Small intestine (tissue), 7 donors: ENCODE results near the gene TLR1. TPM values are rescaled to one million over a fixed set of nuclear protein-coding genes. Genes with fewer than 3 reads are reported as not detected.

ENCODE experiments used
- DNase-seq, 2 donors: peaks; one replicate each; pipeline versions ENCODE4 v3.0.0 to v3.0.0-alpha.2; 2013
- FAIRE-seq: peaks from 2 replicates; lab custom pipeline; 2012; peaks lifted over from hg19 to GRCh38; lab: Jason Lieb, UNC
- H3K27ac ChIP-seq, 3 donors: one replicate each; pipeline ENCODE4 v1.5.1; 2013; ENCODE audit warnings: low read length in 2 of 3, mild to moderate bottlenecking in 2 of 3, control low read depth in 1 of 3, inconsistent platforms in 1 of 3, low read depth in 1 of 3, moderate library complexity in 1 of 3
- H3K27me3 ChIP-seq, 3 donors: one replicate each; pipeline ENCODE4 v1.6.1; 2013; ENCODE audit warnings: low read length in 3 of 3, inconsistent platforms in 1 of 3; ENCODE audit not compliant: control insufficient read depth in 3 of 3, insufficient read depth in 3 of 3
- H3K36me3 ChIP-seq, 3 donors: one replicate each; pipeline ENCODE4 v1.6.1; 2013; ENCODE audit warnings: low read length in 3 of 3, inconsistent platforms in 1 of 3, low read depth in 1 of 3, mild to moderate bottlenecking in 1 of 3, moderate library complexity in 1 of 3; ENCODE audit not compliant: control insufficient read depth in 3 of 3, insufficient read depth in 2 of 3
- H3K4me1 ChIP-seq, 3 donors: one replicate each; pipeline ENCODE4 v1.6.1; 2013; ENCODE audit warnings: low read length in 2 of 3, inconsistent platforms in 1 of 3, low read depth in 1 of 3, mild to moderate bottlenecking in 1 of 3, moderate library complexity in 1 of 3; ENCODE audit not compliant: control insufficient read depth in 3 of 3, insufficient read depth in 2 of 3
- H3K4me3 ChIP-seq, 3 donors: one replicate each; pipeline ENCODE4 v1.5.1; 2013; ENCODE audit warnings: low read length in 3 of 3, control low read depth in 1 of 3, inconsistent platforms in 1 of 3, low read depth in 1 of 3, mild to moderate bottlenecking in 1 of 3, moderate library complexity in 1 of 3
- H3K9me3 ChIP-seq, 2 donors: one replicate each; pipeline ENCODE4 v1.6.1; 2013; ENCODE audit warnings: low read depth in 1 of 2, low read length in 1 of 2; ENCODE audit not compliant: control insufficient read depth in 2 of 2, insufficient read depth in 1 of 2
- whole genome bisulfite sequencing, 3 donors: extraction: QIAGEN DNeasy Blood & Tissue Kit; methylation state at CpG; one replicate each; pipeline ENCODE4 v1.1.7; 2013; 5-methylcytosine and 5-hydroxymethylcytosine counted together
- polyA plus RNA-seq, 4 donors: library from polyadenylated mRNA; stranded (reverse) in 3 of 4; unstranded in 1 of 4; fragments of 200-250 nt in 3 of 4; fragments of 120-200 nt in 1 of 4; gene quantifications; one replicate each; pipeline versions ENCODE4 v1.2.1 to v1.2.3, GENCODE V29; 2013
- donor health status: healthy with polysubstance abuse.
- donor health status: control.
- donor health status: control.
- donor health status: Bipolar disorder and iron deficiency.
- donor health status: healthy.

Gene TLR1
- polyA plus RNA-seq, 4 donors = 0.54 to 4.6 (median 1.8) TPM

DNA sequence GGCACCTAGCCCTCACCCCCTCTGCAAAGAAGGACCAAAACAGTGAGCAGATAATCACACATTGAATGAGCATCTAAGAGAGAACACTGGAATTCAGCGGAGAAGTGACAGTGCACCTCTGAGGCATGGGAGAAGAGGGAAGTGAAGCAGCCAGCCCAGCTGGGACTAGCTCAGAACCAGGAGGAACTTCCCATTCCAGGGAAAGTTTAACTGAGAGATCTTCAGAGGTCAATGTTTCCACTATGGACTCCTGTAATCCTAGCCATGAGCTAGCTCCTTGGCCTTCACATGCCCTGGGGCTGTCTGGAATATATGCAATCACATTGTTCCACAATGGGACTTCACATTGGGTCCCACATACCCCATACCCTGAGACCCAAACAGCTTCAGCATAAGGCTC is 27.6 kb upstream of the TLR1 start:
- Histone ChIP-seq H3K9me3 (no peaks in the 10 kb centered on the region), H3K4me1 (no peaks in the 10 kb centered on the region), H3K36me3 (no peaks in the 10 kb centered on the region), H3K4me3 (no peak overlapping the region), H3K27ac (no peak overlapping the region), H3K27me3 (no peaks in the 10 kb centered on the region)
- DNase-seq = no peak
- FAIRE-seq = no peak
- WGBS, 3 donors = 92 to 100% (median 100%) methylated on average over 1 of the region's 1 CpG

DNA sequence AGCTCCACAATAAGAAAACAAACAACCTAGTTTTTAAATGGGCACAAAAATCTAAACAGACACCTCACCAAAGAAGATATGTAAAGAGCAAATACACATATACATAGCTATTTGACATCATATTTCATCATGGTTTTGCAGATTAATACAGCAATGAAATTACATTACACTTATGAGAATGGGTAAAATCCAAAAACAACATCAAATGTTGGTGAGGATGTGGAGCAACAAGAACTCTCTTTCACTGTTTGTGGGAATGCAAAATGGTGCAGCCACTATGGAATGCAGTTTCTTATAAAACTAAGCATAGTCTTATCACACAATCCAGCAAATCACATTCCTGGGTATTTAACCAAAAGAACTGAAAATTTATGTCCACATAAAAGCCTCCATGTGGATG is 27.1 kb upstream of the TLR1 start:
- Histone ChIP-seq H3K36me3 (no peaks in the 10 kb centered on the region), H3K4me3 (no peak overlapping the region), H3K4me1 (no peaks in the 10 kb centered on the region), H3K9me3 (no peaks in the 10 kb centered on the region), H3K27me3 (no peaks in the 10 kb centered on the region), H3K27ac (no peak overlapping the region)
- DNase-seq (no peak), FAIRE-seq (no peak)

DNA sequence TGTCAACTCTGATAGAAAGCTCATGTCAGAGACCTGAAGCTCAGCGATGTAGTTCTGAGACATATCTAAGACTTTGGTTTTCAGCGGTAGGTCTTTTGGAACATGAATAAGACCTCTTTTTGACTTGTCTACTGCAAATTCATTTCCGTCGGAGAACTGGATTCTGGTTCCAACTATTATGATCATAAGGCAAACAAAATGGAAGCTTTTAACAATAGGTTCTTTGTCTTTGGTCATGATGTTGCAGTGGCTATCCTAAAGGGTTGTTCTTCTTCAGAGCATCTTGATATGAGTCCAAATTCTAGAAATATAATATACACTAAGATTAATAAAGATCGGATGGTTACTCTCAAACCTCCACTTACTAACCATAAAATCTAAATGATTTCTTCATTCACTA is 24.6 kb upstream of the TLR1 start:
- FAIRE-seq = no peak
- no peak for DNase-seq
- no peaks in the 10 kb centered on the region for H3K27me3 ChIP-seq
- H3K36me3 ChIP-seq = no peaks in the 10 kb centered on the region
- H3K27ac ChIP-seq = no peak overlapping the region
- WGBS, 3 donors = 83 to 87% (median 85%) methylated on average over 5 of the region's 5 CpGs
- H3K4me3 ChIP-seq = no peak overlapping the region
- H3K4me1 ChIP-seq = no peaks in the 10 kb centered on the region
- H3K9me3 ChIP-seq = no peaks in the 10 kb centered on the region

DNA sequence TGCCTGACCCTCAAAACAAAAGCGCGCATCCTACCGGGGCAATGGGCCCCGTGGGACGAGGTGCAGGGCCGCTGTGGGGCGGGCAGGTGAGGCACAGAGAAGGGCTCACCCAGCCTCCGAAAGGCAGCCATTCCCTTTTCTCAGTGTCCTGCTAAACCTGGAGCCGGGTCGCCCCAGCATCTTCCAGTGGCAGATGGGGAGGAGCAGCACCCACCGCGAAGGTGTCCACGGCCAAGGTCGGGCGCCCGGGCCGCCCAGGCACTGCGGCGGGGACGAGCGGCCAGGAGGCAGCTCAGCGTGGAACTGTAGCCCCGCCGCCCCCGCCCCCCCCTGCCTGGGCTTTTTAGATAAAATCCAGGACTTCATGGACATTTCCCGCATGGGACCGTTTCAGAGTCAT is 19.2 kb upstream of the TLR1 start:
- H3K4me1 ChIP-seq = peaks cover 0 to 2% (median 0%) of the 10 kb centered on the region in 3 donors
- H3K4me3 ChIP-seq = no peak overlapping the region
- 95 to 96% (median 95%) methylated on average over 26 to 27 of the region's 27 CpGs for WGBS, 3 donors
- FAIRE-seq (no peak), DNase-seq (no peak)
- no peak overlapping the region for H3K27ac ChIP-seq
- H3K27me3 ChIP-seq = no peaks in the 10 kb centered on the region
- no peaks in the 10 kb centered on the region for H3K36me3 ChIP-seq
- peaks cover 0 to 5% of the 10 kb centered on the region in 2 donors for H3K9me3 ChIP-seq

DNA sequence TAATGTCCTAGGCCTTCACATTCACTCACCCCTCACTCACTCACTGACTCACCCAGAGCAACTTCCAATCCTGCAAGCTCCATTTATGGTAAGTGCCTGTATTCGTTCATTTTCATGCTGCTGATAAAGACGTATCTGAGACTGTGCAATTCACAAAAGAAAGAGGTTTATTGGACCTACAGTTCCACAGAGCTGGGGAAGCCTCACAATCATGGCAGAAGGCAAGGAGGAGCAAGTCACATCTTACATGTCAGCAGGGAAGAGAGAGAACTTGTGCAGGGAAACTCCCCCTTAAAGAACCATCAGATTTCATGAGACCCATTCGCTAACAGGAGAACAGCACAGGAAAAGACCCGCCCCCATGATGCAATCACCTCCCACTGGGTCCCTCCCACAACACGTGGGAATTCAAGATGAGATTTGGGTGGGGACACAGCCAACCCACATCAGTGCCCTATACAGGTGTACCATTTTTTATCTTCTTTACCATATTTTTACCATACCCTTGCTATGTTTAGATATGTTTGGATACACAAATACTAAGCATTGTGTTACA is 18.2 kb upstream of the TLR1 start:
- FAIRE-seq (no peak), DNase-seq (no peak)
- Histone ChIP-seq H3K4me3 (no peak overlapping the region), H3K9me3 (peaks cover 0 to 5% of the 10 kb centered on the region in 2 donors), H3K4me1 (peaks cover 0 to 2% (median 0%) of the 10 kb centered on the region in 3 donors), H3K36me3 (no peaks in the 10 kb centered on the region), H3K27ac (no peak overlapping the region), H3K27me3 (no peaks in the 10 kb centered on the region)
- 84 to 89% (median 88%) methylated on average over 5 of the region's 5 CpGs for WGBS, 3 donors

DNA sequence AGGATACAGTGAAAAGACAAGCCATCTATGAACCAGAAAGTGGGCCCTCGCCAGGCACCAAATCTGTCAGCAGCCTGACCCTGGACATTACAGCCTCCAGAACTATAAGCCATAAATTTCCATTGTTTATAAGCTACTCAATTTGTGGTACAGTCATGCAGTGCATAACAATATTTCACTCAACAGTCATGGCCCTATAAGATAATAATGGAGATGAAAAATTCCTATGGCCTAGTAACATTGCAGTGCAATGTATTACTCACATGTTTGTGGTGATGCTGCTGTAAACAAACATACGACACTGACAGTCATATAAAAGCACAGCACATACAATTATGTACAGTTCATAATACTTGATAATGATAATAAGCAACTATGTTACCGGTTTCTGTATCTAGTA is 17.1 kb upstream of the TLR1 start:
- H3K4me3 ChIP-seq = no peak overlapping the region
- H3K9me3 ChIP-seq = peaks cover 0 to 5% of the 10 kb centered on the region in 2 donors
- FAIRE-seq (no peak), DNase-seq (no peak)
- no peaks in the 10 kb centered on the region for H3K36me3 ChIP-seq
- H3K27me3 ChIP-seq = no peaks in the 10 kb centered on the region
- H3K27ac ChIP-seq = no peak overlapping the region
- WGBS, 3 donors = 88 to 95% (median 92%) methylated on average over 3 of the region's 3 CpGs
- peaks cover 0 to 2% (median 0%) of the 10 kb centered on the region in 3 donors for H3K4me1 ChIP-seq

DNA sequence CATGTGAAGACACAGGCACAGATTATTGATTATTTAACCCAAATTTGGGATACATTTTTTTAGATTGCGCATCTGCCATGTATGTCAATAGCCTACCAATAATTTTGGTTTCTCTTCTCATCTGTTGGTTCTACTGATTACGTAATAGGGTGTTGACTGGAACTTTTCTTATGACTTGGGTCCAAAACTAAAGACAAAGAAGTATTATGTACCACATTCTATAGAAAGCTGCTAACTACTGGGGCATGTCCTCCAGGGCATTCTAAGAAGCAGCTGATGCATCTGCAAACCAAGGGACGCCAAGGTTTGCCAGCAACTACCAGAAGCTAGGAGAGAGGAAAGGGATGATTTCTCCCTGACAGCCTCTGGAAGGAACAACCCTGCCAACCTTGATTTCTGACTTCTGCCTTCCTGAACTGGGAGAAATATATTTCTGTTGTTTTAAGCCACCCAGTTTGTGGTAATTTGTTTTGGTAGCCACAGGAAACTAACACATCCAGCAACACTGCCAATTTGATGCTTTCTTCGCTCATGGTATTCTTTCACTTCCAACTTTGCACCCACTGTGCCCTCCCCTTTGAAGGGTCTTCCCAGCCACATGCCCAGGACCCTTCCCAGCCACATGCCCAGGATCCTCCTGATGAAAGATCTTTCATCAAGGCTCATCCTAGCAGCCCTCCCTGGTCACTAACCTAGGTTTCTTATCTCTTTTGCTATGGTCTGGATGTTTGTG is 15.9 kb upstream of the TLR1 start:
- Histone ChIP-seq H3K4me1 (peaks cover 0 to 2% (median 0%) of the 10 kb centered on the region in 3 donors), H3K27ac (no peak overlapping the region), H3K4me3 (no peak overlapping the region), H3K27me3 (no peaks in the 10 kb centered on the region), H3K36me3 (no peaks in the 10 kb centered on the region), H3K9me3 (peaks cover 0 to 6% of the 10 kb centered on the region in 2 donors)
- WGBS, 3 donors = 80 to 85% (median 85%) methylated on average over 4 of the region's 4 CpGs
- FAIRE-seq = no peak
- no peak for DNase-seq

DNA sequence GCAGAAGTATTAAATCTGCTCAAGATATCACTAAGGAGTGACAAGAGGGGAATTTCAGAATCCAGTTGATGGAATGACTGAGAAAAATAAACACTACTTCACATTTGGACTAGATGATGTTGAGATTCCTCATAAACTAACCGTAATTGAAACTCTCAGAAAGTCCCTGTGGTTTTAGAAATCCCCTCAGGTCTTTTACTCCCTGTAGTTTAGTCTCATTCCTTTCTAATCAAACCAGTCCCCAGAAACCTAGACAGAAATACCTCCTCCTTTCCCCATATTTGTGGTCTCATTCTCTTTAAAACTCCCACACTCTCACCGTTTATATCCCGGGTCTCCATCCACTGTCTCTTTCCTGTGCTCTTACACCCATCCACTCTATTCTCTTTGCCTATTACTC is 15.0 kb upstream of the TLR1 start:
- DNase-seq (no peak), FAIRE-seq (no peak)
- Histone ChIP-seq H3K4me3 (no peak overlapping the region), H3K27ac (no peak overlapping the region), H3K4me1 (peaks cover 0 to 2% (median 0%) of the 10 kb centered on the region in 3 donors), H3K27me3 (no peaks in the 10 kb centered on the region), H3K9me3 (peaks cover 0 to 15% of the 10 kb centered on the region in 2 donors), H3K36me3 (no peaks in the 10 kb centered on the region)
- WGBS, 3 donors = 51 to 72% (median 64%) methylated on average over 3 of the region's 3 CpGs
